Right atrium auricular region (tissue), 2 donors: ENCODE results near the gene SCGB1D4. TPM values are rescaled to one million over a fixed set of nuclear protein-coding genes. Genes with fewer than 3 reads are reported as not detected.

Experiments used
- DNase-seq: peaks from one replicate; pipeline ENCODE4 v3.0.0-alpha.2; 2019; ENCODE audit warnings: low spot score
- H3K27ac ChIP-seq, 2 donors: fragments of 200-600 bp; sonication (generic); 1 replicate in 1 of 2; 2 replicates in 1 of 2; pipeline ENCODE4 v1.5.1; 2016 to 2019
- H3K27me3 ChIP-seq, 2 donors: fragments of 200-600 bp; sonication (generic); one replicate each; pipeline versions ENCODE4 v1.5.1 to v1.6.0; 2017 to 2019
- H3K36me3 ChIP-seq: fragments of 200-600 bp; sonication (generic); one replicate; pipeline ENCODE4 v1.5.1; 2016
- H3K4me1 ChIP-seq, 2 donors: fragments of 200-600 bp; sonication (generic); one replicate each; pipeline versions ENCODE4 v1.5.1 to v1.6.0; 2017 to 2019
- H3K4me3 ChIP-seq, 2 donors: fragments of 200-600 bp; sonication (generic); 1 replicate in 1 of 2; 2 replicates in 1 of 2; pipeline ENCODE4 v1.5.1; 2017 to 2019; ENCODE audit warnings: mild to moderate bottlenecking in 1 of 2, moderate library complexity in 1 of 2
- H3K9me3 ChIP-seq, 2 donors: fragments of 200-600 bp; sonication (generic); one replicate each; pipeline ENCODE4 v1.5.1; 2019
- total RNA-seq, 2 donors: library from RNA; depleted of rRNA; stranded (reverse); fragments of >200 nt; gene quantifications; one replicate each; pipeline ENCODE4 v1.1.0, GENCODE V29; 2016
- TF ChIP-seq, protein P1 (sequence below), 2 donors: fragments of 200-600 bp; sonication (generic); IDR thresholded peaks; one replicate each; pipeline ENCODE4 v1.5.1; 2019; ENCODE audit warnings: antibody characterized with exemption in 2 of 2

Gene SCGB1D4
- total RNA-seq, 2 donors from 2014 or later: not detected

DNA sequence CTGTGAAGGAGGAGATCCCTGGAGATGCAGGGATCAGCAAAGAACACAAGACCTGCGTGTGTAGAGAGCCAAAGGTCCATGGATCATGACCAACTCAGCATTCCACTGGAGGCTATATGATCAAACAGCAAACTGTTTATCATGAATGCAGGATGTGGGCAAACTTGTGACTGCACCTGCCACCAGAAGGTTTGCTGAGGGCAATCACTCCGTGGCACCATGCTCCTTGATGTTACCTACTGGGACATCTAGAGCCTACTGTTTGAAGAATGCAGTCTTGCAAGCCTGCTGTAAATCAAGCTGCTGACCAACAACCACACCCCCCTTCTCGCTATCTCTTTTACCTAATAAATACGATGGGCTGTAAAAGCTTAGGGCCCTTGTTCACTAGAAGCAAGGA, 47.2 kb downstream of the SCGB1D4 start:
- peaks cover 10 to 44% of the 10 kb centered on the region in 2 donors for H3K9me3 ChIP-seq
- no peak for DNase-seq
- TF ChIP-seq, protein P1, sequence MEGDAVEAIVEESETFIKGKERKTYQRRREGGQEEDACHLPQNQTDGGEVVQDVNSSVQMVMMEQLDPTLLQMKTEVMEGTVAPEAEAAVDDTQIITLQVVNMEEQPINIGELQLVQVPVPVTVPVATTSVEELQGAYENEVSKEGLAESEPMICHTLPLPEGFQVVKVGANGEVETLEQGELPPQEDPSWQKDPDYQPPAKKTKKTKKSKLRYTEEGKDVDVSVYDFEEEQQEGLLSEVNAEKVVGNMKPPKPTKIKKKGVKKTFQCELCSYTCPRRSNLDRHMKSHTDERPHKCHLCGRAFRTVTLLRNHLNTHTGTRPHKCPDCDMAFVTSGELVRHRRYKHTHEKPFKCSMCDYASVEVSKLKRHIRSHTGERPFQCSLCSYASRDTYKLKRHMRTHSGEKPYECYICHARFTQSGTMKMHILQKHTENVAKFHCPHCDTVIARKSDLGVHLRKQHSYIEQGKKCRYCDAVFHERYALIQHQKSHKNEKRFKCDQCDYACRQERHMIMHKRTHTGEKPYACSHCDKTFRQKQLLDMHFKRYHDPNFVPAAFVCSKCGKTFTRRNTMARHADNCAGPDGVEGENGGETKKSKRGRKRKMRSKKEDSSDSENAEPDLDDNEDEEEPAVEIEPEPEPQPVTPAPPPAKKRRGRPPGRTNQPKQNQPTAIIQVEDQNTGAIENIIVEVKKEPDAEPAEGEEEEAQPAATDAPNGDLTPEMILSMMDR (IDR thresholded peaks at IDR 0.05): no peak

More for the DNA sequence above, 47.2 kb downstream of the SCGB1D4 start:
- Histone ChIP-seq H3K4me3 (no peak overlapping the region), H3K27ac (no peak overlapping the region), H3K27me3 (no peaks in the 10 kb centered on the region), H3K36me3 (no peaks in the 10 kb centered on the region), H3K4me1 (no peaks in the 10 kb centered on the region)

Other genes starting within 250 kb of the SCGB1D4 start
- 1 to 10 TPM; 8.1 to 8.5 TPM for gene INCENP, start 175.1 kb downstream of the SCGB1D4 start, total RNA-seq
- gene SCGB1D1, start 108.9 kb downstream of the SCGB1D4 start, total RNA-seq: not detected
- gene SCGB2A1, start 90.4 kb downstream of the SCGB1D4 start, total RNA-seq: not detected
- gene SCGB1D2, start 56.8 kb downstream of the SCGB1D4 start, total RNA-seq: not detected
- not detected for gene SCGB2A2, start 28.9 kb downstream of the SCGB1D4 start, total RNA-seq
- 1 to 10 TPM in 1 of 2 donors, under 1 TPM in 1; 0.74 to 7.0 TPM for gene ASRGL1, start 38.4 kb upstream of the SCGB1D4 start, total RNA-seq
- gene SCGB1A1, start 120.0 kb upstream of the SCGB1D4 start, total RNA-seq: not detected
- 100 to 1,000 TPM; 270 to 441 TPM for gene AHNAK, start 247.7 kb upstream of the SCGB1D4 start, total RNA-seq